NCI-H1105 (cell line): ENCODE data around the gene PPME1.

ENCODE experiments used
- DNase-seq: peaks from one replicate; lab custom pipeline; 2025; lab: John Stamatoyannopoulos, UW

The PPME1 gene

GRCh38 chr11:74159642-74160041 lies 11.4 kb upstream of the PPME1 start:
- no peak for DNase-seq

GRCh38 chr11:74162681-74163467 lies 8.2 kb upstream of the PPME1 start:
- no peak for DNase-seq

DNA sequence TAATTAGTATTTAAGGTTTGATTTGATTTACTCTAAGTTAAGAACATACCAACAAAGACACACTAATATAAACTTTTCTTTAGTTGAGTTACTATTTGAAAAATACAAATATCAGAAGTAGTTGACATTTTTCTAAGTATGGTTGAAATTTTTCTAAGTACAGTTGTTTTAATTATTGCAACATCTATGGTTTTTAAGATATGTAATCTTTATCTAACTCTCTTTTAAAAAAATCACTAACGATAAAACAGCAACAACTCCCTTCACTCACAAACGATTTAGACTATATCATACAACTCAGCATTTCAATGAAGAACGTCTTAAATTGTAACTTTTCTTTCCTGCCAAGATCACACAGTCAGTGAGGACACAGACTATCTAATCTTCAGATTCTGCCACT lies 2.3 kb upstream of the PPME1 start:
- no peak for DNase-seq

- no peak for DNase-seq
These were observed 1.2 kb upstream of the PPME1 start for GRCh38 chr11:74169738-74170458.

- no peak for DNase-seq
These were observed 510 bp downstream of the PPME1 start for GRCh38 chr11:74171630-74171968.

DNA sequence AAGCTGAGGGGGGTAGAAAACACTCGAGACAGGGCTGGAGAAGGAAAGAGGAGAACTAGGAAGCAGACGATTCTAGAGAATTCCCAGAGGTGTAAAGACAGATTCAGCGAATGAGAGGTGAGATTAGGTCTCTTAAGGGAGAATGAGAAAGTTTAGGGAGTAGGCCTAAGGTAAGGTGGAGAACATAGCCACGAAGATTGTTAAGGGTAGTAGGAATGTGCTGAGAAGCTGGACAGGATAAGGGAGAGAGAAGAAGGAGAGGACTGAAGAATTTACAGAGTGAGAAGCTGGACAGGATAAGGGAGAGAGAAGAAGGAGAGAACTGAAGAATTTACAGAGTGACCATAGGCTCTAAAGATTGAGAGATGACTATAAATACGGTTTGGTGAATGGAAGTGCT lies 908 bp downstream of the PPME1 start:
- no peak for DNase-seq

DNA sequence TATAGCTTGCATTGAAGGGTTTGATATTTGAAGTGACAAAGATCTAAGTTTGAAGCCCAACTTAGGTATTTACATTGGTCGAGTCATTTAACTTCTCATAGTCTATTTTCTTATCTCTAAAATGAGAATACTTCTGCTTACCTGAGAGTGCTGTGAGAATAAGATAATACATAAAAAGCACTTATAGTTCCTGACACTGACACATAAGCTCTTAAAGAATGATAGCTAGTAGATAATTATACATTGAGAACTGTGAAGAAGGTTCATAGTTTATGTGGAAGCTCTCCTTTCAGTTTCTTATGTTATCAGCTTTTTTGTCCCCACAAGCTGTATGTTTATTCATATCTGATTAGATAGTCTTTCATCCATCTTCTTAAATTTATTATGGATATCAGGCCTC lies 4.8 kb downstream of the PPME1 start:
- DNase-seq: no peak

GRCh38 chr11:74179234-74180052 lies 8.4 kb downstream of the PPME1 start:
- DNase-seq: no peak

- DNase-seq: no peak
These were observed 11.5 kb downstream of the PPME1 start for GRCh38 chr11:74182635-74183034.

DNA sequence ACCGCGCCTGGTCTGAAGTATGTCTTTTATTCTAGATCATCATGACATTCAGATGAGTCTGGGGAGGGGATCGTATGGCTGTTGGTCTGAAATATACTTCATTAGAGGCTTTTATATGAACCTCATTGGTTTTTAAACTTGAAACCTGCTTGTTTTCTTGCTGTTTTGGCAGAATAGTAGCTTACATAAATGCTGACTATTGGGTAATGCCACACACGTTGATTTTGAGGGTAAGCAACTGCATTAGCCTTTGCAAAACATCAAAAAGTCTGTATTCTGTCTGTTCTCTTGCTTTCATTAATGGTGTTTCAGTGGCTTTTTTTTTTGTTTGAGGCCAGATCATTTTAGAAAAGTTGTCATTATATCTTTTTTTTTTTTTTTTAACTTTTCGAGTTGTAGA lies 14.2 kb downstream of the PPME1 start:
- DNase-seq: no peak

DNA sequence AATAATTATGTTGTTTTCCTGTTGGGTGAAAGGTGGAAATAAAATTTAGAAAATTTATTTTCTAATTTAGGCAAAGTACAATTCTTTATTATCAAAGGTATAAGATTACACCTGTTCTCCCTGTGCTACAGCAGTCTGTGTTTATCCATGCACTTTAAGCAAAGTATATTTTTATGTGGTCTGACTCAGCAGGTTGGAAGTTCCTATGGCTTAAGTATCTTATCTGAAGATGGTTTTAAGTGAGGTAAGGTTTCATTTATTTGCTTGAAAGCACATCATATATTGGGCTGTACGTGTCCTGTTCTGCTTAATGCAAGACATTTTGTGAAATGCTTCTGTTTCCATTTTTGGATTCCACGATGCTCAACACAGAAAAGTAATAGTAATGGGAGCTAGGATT lies 14.6 kb downstream of the PPME1 start:
- no peak for DNase-seq

DNA sequence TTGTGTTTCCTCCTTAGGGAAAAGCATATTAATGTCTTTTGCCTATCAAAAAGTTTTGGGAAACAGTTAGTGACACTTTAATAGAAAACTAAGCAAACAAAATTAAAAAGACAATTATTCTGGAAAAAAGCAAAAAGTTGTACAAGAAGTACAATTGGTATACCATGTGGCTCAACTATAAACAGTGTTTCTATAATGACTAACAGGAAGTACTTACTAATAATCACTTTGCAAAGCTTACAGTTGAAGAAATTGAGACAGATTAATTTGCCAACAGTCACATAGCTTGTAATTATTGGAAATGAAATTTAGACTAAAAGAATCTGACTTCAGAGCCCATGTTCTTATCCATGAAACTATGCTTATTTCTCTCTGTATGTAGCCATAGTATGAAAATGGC lies 24.7 kb downstream of the PPME1 start:
- DNase-seq: peak; percentile 66

DNA sequence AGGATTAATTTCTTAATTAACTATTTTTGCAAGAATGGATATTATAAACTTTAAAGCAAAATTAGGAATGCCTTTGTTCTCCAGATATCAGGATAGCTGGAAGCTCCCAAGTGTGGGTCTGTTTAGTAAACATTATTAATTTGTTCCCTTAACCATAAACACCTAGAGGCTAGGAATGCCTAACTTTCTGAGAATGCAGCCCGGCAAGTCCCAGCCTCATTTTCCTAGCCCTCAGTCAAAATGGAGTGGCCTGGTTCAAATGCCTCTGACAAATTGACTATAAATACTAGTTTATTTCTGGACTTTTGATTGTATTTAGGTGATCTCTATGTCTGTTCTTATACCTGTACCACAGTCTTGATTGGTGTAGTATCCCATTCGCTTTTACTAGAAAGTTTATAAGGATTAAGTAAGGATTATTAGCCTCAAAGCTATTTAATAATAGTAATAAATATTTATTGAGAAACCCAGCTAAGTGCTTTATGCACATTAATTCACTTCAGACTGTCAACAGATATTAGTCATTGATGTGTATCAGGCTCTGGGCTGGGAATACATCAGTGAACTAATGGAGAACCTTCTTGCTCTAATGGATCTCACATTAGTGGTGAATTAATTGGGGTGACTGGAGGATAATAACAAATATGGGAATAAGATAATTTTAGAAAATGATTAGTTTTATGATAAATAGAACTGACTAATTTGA lies 25.8 kb downstream of the PPME1 start:
- no peak for DNase-seq

- no peak for DNase-seq
These were observed 32.9 kb downstream of the PPME1 start for GRCh38 chr11:74203966-74204365.

DNA sequence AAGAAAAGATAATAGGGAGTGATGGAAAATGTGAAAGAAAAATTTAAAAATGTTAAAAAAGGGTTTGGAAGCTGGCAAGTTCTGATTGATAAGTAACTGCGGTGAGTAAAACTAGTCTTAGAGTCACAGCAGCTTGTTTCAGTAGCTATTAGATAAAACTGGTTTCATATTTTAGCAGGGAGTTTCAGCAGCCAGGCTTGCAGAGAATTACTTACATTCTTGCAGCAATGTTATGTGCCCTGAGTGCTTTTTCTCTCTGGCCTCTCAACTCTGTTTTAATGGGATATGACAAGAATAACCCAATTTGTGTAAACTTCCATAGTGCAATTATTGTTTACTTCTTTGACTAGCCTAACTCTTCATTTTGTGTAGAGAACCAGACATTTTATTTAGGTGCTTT lies 33.6 kb downstream of the PPME1 start:
- no peak for DNase-seq

DNA sequence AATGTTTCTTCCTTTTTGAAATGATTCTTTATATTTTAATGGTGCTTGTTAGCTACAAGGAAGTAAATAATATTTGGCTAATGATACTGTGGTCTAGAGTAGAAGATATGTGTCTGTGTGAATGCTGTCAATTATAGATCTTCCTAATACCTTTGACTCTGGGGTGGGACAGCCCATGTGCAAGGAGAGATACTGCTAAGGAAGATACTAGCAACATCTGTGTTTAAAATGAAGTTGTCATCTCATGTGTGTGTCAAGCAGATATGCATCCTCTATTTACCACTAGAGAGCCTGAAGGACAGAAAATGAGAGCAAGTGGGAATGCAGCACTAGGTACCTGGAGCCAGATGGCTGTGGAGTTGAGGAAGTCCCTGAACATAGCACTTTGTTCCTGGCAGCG lies 34.1 kb downstream of the PPME1 start:
- no peak for DNase-seq

GRCh38 chr11:74206746-74207145 lies 35.7 kb downstream of the PPME1 start:
- no peak for DNase-seq

DNA sequence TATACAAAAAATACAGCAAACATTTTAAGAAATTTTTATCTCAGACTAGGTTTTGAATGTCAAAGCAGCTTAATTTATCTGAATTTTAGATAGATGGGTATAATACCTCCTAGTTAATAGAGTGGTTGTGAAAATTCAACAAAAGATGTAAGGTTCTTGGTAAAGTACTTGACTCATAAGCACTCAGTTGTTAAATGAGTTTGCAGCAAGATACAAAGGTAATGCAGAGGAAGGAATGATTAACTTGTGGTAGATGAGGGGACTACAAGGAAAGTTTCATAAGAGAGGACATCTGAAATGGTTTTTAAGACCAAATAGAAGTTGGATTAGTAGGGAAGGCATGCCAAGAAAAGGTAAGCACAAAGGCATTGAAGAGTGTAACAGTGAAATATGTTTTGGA lies 37.4 kb downstream of the PPME1 start:
- DNase-seq: no peak

GRCh38 chr11:74212533-74212932 lies 41.4 kb downstream of the PPME1 start:
- DNase-seq: no peak

DNA sequence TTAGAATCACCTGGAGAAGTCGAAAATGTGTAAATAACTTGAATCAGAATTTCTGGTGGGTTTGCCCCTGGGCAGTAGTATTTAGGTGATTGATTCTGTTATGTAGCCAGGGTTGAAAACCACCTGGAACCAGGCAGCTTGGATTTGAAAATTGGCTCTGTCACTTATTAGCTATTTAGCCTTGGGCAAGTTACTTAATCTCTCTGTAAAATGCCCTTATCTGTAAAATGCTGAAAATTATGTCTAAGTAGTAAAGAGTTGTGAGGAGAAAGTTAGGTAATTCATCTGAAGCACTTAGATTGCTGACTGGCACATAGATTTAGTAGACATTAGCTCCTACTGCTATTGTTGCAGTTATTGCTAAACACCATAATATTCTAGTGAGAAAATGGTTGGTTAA lies 49.3 kb downstream of the PPME1 start:
- DNase-seq: no peak

DNA sequence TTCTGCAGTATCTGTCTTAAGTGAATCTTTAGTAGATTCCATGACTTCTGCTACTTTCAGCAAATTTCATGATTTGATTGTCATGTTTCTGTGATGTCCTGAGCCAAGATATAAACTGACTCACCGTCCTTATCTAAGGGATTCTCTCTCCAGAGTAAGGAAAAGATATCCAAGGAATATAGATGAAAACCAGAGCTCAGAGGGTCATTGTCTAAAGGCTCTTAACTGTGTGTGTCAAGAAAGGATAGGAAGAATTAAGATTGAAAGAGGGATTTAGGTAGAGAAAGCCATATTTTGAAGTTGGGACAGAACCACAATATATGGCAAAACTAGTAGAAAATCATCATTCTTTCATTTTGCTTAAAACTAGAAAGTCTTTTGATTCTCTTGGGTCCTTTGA lies 50.7 kb downstream of the PPME1 start:
- no peak for DNase-seq

GRCh38 chr11:74225565-74225964 lies 54.5 kb downstream of the PPME1 start:
- DNase-seq: no peak
